ENCODE measurements around the gene KIF3C.
"Not testable (repeated sequence)": the region's sequence is repeated elsewhere in the genome, so short reads cannot be mapped to it uniquely, and the experiment has no call there.

The KIF3C gene

DNA sequence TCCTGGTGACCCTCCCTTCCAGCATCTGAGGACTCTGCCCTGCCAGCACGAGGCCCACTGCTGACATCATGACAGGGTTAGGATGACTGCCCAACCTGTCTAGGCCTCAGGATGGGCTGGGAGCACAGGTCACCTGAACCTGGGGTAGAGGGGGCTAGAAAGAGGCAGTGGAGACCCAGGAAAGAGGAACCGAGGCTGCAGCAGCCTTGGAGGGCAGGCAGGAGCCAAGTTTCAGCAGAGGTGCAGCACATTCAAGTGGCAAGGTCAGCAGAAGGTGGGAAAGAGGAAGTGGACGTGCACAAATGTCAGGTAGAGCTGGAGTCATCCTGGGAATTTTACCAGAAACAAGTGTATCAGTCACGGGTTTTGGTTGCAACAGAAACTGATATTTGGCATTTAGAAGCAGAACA lies 37.9 kb upstream of the KIF3C start:
- Histone ChIP-seq H3K9me3 (replicated peaks in 1 of 2; ENCODE audit: control insufficient read depth in 2 of 2, insufficient read depth in 1 of 2, low read depth in 1 of 2, low read length in 2 of 2) (no peaks in the 10 kb centered on the region), H3K4ac (ENCODE audit: low read length) (no peak overlapping the region), H3K4me3 (ENCODE audit: low read length in 2 of 2) (peak overlapping the region in 1 of 2 donors; percentile 11), H2AFZ (ENCODE audit: low read length) (no peak overlapping the region), H3K27ac (replicated peaks; ENCODE audit: low read length) (no peak overlapping the region), H3K4me1 (ENCODE audit: control insufficient read depth in 2 of 2, insufficient read depth in 1 of 2, low read depth in 1 of 2, low read length in 2 of 2) (peaks cover 1 to 2% of the 10 kb centered on the region in 2 donors), H3K79me1 (ENCODE audit: low read depth, low read length) (no peaks in the 10 kb centered on the region), H2AK5ac (ENCODE audit: low read depth, low read length) (no peak overlapping the region), H2BK120ac (ENCODE audit: low read depth, low read length) (no peak overlapping the region), H3K27me3 (ENCODE audit: control insufficient read depth in 3 of 3, insufficient read depth in 3 of 3, low read depth in 1 of 3, low read length in 3 of 3) (peaks cover 0 to 12% (median 0%) of the 10 kb centered on the region in 3 experiments), H3K14ac (ENCODE audit: low read length) (no peak overlapping the region), H2BK12ac (ENCODE audit: low read length) (peak overlapping the region; percentile 2), H2BK15ac (ENCODE audit: low read length) (no peak overlapping the region), H2BK5ac (ENCODE audit: low read length) (no peak overlapping the region), H3K9ac (ENCODE audit: low read depth, low read length, poor library complexity) (no peak overlapping the region), H3K18ac (ENCODE audit: low read length) (peak overlapping the region; percentile 1), H3K36me3 (replicated peaks in 1 of 2; ENCODE audit: control insufficient read depth in 2 of 2, insufficient read depth in 2 of 2, low read length in 2 of 2) (no peaks in the 10 kb centered on the region), H3K23ac (ENCODE audit: low read depth, low read length, poor library complexity) (peak overlapping the region; percentile 15), H4K8ac (ENCODE audit: low read depth, low read length) (no peak overlapping the region), H4K91ac (ENCODE audit: low read depth, low read length, poor library complexity) (peak overlapping the region; percentile 96), H3K4me2 (ENCODE audit: insufficient read depth, low read length, poor library complexity, severe bottlenecking) (no peak overlapping the region)
- WGBS, 2 donors (ENCODE audit: extremely low coverage in 2 of 2, insufficient read length in 2 of 2, insufficient replicate concordance in 1 of 2): no CpG with 5 or more reads among the region's 4 CpGs
- no peak for DNase-seq (ENCODE audit: low spot score)

- no peak overlapping the region for H2AK5ac ChIP-seq (ENCODE audit: low read depth, low read length)
- no peak overlapping the region for H3K4ac ChIP-seq (ENCODE audit: low read length)
- no CpG with 5 or more reads among the region's 3 CpGs for WGBS, 2 donors (ENCODE audit: extremely low coverage in 2 of 2, insufficient read length in 2 of 2, insufficient replicate concordance in 1 of 2)
- peaks cover 0 to 12% (median 0%) of the 10 kb centered on the region in 3 experiments for H3K27me3 ChIP-seq (ENCODE audit: control insufficient read depth in 3 of 3, insufficient read depth in 3 of 3, low read depth in 1 of 3, low read length in 3 of 3)
- H4K91ac ChIP-seq (ENCODE audit: low read depth, low read length, poor library complexity): no peak overlapping the region
- no peak overlapping the region for H2BK120ac ChIP-seq (ENCODE audit: low read depth, low read length)
- no peak overlapping the region for H3K14ac ChIP-seq (ENCODE audit: low read length)
- H3K9me3 ChIP-seq (replicated peaks in 1 of 2; ENCODE audit: control insufficient read depth in 2 of 2, insufficient read depth in 1 of 2, low read depth in 1 of 2, low read length in 2 of 2): no peaks in the 10 kb centered on the region
- no peak overlapping the region for H3K9ac ChIP-seq (ENCODE audit: low read depth, low read length, poor library complexity)
- H3K36me3 ChIP-seq (replicated peaks in 1 of 2; ENCODE audit: control insufficient read depth in 2 of 2, insufficient read depth in 2 of 2, low read length in 2 of 2): no peaks in the 10 kb centered on the region
- no peaks in the 10 kb centered on the region for H3K79me1 ChIP-seq (ENCODE audit: low read depth, low read length)
- no peak overlapping the region for H3K23ac ChIP-seq (ENCODE audit: low read depth, low read length, poor library complexity)
- H2BK15ac ChIP-seq (ENCODE audit: low read length): no peak overlapping the region
- no peak overlapping the region for H3K27ac ChIP-seq (replicated peaks; ENCODE audit: low read length)
- peak overlapping the region; percentile 20 for H2AFZ ChIP-seq (ENCODE audit: low read length)
- DNase-seq (ENCODE audit: low spot score): no peak
- H3K4me2 ChIP-seq (ENCODE audit: insufficient read depth, low read length, poor library complexity, severe bottlenecking): no peak overlapping the region
- H3K18ac ChIP-seq (ENCODE audit: low read length): no peak overlapping the region
- H3K4me3 ChIP-seq (ENCODE audit: low read length in 2 of 2): no peak overlapping the region
- no peak overlapping the region for H2BK12ac ChIP-seq (ENCODE audit: low read length)
- H3K4me1 ChIP-seq (ENCODE audit: control insufficient read depth in 2 of 2, insufficient read depth in 1 of 2, low read depth in 1 of 2, low read length in 2 of 2): peaks cover 1 to 2% of the 10 kb centered on the region in 2 donors
- no peak overlapping the region for H4K8ac ChIP-seq (ENCODE audit: low read depth, low read length)
- no peak overlapping the region for H2BK5ac ChIP-seq (ENCODE audit: low read length)
Observed at GRCh38 chr2:26018184-26019055, 36.1 kb upstream of the KIF3C start.

DNA sequence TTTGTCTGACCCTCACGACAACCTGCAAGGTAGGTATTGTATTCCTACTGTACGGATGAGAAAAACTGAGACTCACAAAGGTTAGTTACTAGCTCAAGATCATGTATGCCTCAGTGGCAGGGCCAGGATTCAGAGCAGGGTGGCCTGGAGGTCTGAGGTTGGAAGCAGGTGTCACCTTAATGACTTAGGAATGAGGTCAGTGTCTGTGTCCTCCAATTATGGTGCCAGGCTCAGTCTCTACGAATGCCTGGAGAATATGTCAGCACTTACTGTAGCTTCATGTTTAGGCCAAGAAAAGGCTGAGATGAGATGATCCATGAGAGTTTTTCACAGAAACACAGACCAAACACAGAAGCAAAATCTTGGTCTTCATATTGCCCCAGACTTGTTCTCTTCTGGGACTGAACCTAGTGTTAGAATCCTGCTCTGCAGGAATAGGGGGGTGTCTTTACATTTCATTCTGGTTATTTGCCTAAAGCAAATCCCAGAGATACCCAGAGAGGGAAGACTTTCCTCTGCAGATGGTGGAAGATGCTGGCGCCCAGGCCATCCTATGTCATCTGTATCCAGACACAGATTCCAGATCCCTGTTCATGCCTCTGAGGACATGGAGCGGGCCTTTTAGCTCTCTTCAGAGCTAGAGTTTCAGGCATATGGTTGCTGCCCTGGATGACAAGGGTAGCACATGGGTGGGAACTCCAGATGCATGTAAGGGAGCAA lies 35.3 kb upstream of the KIF3C start:
- Histone ChIP-seq H3K27me3 (ENCODE audit: control insufficient read depth in 3 of 3, insufficient read depth in 3 of 3, low read depth in 1 of 3, low read length in 3 of 3) (peaks cover 0 to 12% (median 0%) of the 10 kb centered on the region in 3 experiments), H4K8ac (ENCODE audit: low read depth, low read length) (no peak overlapping the region), H3K4me3 (ENCODE audit: low read length in 2 of 2) (no peak overlapping the region), H2BK5ac (ENCODE audit: low read length) (no peak overlapping the region), H3K4me2 (ENCODE audit: insufficient read depth, low read length, poor library complexity, severe bottlenecking) (no peak overlapping the region), H2AFZ (ENCODE audit: low read length) (peak overlapping the region; percentile 20), H3K9ac (ENCODE audit: low read depth, low read length, poor library complexity) (no peak overlapping the region), H2AK5ac (ENCODE audit: low read depth, low read length) (peak overlapping the region; percentile 8), H3K9me3 (replicated peaks in 1 of 2; ENCODE audit: control insufficient read depth in 2 of 2, insufficient read depth in 1 of 2, low read depth in 1 of 2, low read length in 2 of 2) (no peaks in the 10 kb centered on the region), H3K14ac (ENCODE audit: low read length) (no peak overlapping the region), H3K36me3 (replicated peaks in 1 of 2; ENCODE audit: control insufficient read depth in 2 of 2, insufficient read depth in 2 of 2, low read length in 2 of 2) (no peaks in the 10 kb centered on the region), H3K4ac (ENCODE audit: low read length) (no peak overlapping the region), H4K91ac (ENCODE audit: low read depth, low read length, poor library complexity) (no peak overlapping the region), H2BK120ac (ENCODE audit: low read depth, low read length) (no peak overlapping the region), H2BK12ac (ENCODE audit: low read length) (no peak overlapping the region), H2BK15ac (ENCODE audit: low read length) (no peak overlapping the region), H3K4me1 (ENCODE audit: control insufficient read depth in 2 of 2, insufficient read depth in 1 of 2, low read depth in 1 of 2, low read length in 2 of 2) (peaks cover 4% of the 10 kb centered on the region in 2 donors), H3K27ac (replicated peaks; ENCODE audit: low read length) (no peak overlapping the region), H3K23ac (ENCODE audit: low read depth, low read length, poor library complexity) (no peak overlapping the region), H3K79me1 (ENCODE audit: low read depth, low read length) (no peaks in the 10 kb centered on the region), H3K18ac (ENCODE audit: low read length) (no peak overlapping the region)
- no CpG with 5 or more reads among the region's 5 CpGs for WGBS, 2 donors (ENCODE audit: extremely low coverage in 2 of 2, insufficient read length in 2 of 2, insufficient replicate concordance in 1 of 2)
- no peak for DNase-seq (ENCODE audit: low spot score)

GRCh38 chr2:26016706-26017045 lies 34.4 kb upstream of the KIF3C start:
- H3K27ac ChIP-seq (replicated peaks; ENCODE audit: low read length); H3K18ac ChIP-seq (ENCODE audit: low read length); H3K14ac ChIP-seq (ENCODE audit: low read length); H2AFZ ChIP-seq (ENCODE audit: low read length); H3K4me3 ChIP-seq (ENCODE audit: low read length in 2 of 2); H2AK5ac ChIP-seq (ENCODE audit: low read depth, low read length); H3K36me3 ChIP-seq (replicated peaks in 1 of 2; ENCODE audit: control insufficient read depth in 2 of 2, insufficient read depth in 2 of 2, low read length in 2 of 2); H3K23ac ChIP-seq (ENCODE audit: low read depth, low read length, poor library complexity); H2BK15ac ChIP-seq (ENCODE audit: low read length); H4K91ac ChIP-seq (ENCODE audit: low read depth, low read length, poor library complexity); DNase-seq (ENCODE audit: low spot score); H4K8ac ChIP-seq (ENCODE audit: low read depth, low read length); H3K79me1 ChIP-seq (ENCODE audit: low read depth, low read length); H2BK5ac ChIP-seq (ENCODE audit: low read length); H3K4me2 ChIP-seq (ENCODE audit: insufficient read depth, low read length, poor library complexity, severe bottlenecking); H2BK120ac ChIP-seq (ENCODE audit: low read depth, low read length); H3K9me3 ChIP-seq (replicated peaks in 1 of 2; ENCODE audit: control insufficient read depth in 2 of 2, insufficient read depth in 1 of 2, low read depth in 1 of 2, low read length in 2 of 2); H3K9ac ChIP-seq (ENCODE audit: low read depth, low read length, poor library complexity); H3K4ac ChIP-seq (ENCODE audit: low read length); H2BK12ac ChIP-seq (ENCODE audit: low read length): not testable (repeated sequence)
- peaks cover 11 to 13% of the 10 kb centered on the region in 2 donors for H3K4me1 ChIP-seq (ENCODE audit: control insufficient read depth in 2 of 2, insufficient read depth in 1 of 2, low read depth in 1 of 2, low read length in 2 of 2)
- H3K27me3 ChIP-seq (ENCODE audit: control insufficient read depth in 3 of 3, insufficient read depth in 3 of 3, low read depth in 1 of 3, low read length in 3 of 3): peaks cover 0 to 12% (median 0%) of the 10 kb centered on the region in 3 experiments
- no CpG with 5 or more reads among the region's 4 CpGs for WGBS, 2 donors (ENCODE audit: extremely low coverage in 2 of 2, insufficient read length in 2 of 2, insufficient replicate concordance in 1 of 2)
